HG03066 (cell line): Measurements from ENCODE around the gene ENTPD7.
"Not testable (repeated sequence)": the region's sequence is repeated elsewhere in the genome, so short reads cannot be mapped to it uniquely, and the experiment has no call there.

Experiments used
- ATAC-seq: cut with Tn5 transposase; IDR thresholded peaks from one replicate; pipeline ENCODE4 v1.9.1; 2021; ENCODE audit warnings: low read depth; ENCODE audit not compliant: unreplicated experiment

The ENTPD7 gene

DNA sequence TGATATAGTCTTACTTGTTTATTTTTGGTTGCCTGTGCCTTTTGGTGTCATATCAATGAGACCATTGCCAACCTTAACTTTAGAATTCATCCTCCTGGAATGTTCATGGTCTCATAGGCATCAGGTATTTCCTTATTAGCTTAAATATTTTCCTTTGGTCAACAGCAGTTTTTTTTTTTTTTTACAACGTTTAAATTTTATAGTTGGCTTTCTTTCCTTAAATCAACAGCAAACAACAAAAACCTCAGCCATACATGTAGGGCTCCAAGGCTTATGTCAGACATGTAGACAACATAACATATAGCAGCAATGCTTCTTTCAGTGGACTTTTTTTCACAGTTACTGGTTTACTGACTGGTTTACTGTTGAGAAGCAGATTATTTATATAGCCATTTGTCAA is 22.7 kb downstream of the ENTPD7 start:
- no peak for ATAC-seq

GRCh38 chr10:99682752-99683151 is 23.4 kb downstream of the ENTPD7 start:
- no peak for ATAC-seq

DNA sequence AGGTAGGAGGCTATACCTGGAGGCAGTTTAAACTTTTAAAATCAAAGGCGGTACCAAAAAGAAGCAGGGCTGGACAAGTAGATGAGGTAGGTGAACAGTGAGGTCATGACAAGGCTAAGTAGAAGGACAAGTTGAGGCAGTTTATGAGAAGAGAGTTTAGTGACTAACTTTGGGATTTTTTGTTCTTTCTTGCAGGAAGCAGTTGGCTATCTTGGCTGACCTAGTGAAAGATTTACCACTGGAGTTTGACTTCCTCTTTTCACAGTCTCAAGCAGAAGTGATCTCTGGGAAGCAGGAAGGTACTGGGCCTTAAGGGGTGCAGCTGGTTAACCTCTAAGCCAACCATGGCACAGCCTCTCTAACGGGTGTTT is 26.3 kb downstream of the ENTPD7 start:
- peak; percentile 94 for ATAC-seq

- ATAC-seq = no peak
These were observed 30.2 kb downstream of the ENTPD7 start for GRCh38 chr10:99689461-99689860.

GRCh38 chr10:99693933-99694583 is 34.7 kb downstream of the ENTPD7 start:
- ATAC-seq = no peak

DNA sequence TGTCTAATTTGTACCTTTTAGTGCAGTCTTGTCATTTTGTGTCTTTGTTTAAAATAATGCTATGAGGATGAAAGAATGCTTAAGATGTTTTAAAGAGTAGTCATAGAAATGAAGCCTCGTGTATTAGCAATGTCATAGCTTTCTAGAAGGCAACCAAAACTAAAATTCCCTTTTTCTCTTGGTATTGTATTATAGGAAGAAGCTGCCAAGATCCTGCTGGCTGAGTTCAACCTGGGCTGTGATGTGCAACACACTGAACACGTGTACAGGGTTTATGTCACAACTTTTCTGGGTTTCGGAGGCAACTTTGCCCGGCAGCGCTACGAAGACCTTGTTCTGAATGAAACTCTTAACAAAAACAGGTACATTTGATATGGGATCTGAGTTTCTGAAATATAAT is 36.5 kb downstream of the ENTPD7 start:
- no peak for ATAC-seq

- ATAC-seq = no peak
These were observed 39.3 kb downstream of the ENTPD7 start for GRCh38 chr10:99698504-99699080.

GRCh38 chr10:99700649-99701048 is 41.3 kb downstream of the ENTPD7 start:
- ATAC-seq = no peak

DNA sequence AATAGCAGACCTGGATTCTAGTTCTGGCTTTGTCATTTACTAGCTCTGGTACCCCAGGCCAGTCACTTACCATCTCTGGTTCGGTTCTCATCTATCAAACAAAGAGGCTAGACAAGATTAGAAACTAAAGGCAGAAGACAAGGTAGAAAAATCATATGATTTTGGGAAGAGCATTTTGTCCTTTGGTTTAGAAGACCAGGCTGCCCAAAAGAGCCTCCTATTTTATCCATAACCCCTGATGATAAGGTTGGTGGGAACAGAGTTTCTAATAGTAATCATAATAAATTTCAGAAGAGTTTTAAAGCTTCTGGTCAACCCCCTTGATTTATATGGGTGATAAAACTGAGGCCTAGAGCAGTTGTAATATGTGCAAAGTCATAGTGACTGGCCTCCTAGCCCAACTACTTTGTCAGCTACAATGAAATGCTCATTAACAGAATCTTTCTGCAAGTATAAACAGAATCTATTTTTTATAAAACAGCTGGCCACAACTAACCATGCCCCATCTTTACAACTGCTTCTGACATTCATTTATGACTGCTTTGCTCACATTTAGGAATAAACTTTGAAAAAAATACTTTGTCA is 49.2 kb downstream of the ENTPD7 start:
- ATAC-seq = no peak

DNA sequence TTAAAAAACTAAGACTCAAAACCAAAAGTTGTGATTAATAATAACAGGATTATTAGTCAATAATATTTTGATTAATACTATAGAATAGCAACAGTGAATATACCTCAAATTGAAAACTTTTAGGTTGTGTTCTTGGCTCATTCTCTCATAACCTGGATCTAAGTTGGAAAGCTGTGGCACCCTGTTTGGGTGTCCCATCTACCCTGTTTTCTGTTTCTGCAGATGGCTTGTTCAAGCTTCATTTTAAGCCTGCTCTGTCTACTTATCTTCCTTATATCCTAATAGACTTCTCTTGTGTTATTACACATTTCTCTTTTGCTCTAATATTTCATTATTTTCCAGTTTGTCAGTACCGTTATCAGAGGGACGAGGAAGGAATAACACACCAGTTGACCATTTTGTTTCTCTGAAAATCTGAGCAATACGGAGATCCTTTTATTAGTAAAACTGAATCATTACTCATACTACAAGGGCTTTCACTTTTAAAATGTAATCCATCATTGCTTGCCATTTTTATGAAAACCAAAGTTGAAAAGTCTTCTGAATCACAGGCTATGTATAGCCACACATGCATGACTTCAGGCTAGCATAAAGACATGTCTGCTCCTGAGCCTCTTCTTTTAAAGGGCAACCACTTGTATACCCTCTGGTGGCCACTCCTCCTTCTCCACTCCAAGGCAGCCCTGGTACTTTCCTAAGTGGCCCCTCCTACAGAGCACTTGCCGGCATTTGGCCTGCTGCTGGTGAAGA is 50.3 kb downstream of the ENTPD7 start:
- ATAC-seq = peak; percentile 77

GRCh38 chr10:99711129-99711719 is 51.9 kb downstream of the ENTPD7 start:
- ATAC-seq = no peak

DNA sequence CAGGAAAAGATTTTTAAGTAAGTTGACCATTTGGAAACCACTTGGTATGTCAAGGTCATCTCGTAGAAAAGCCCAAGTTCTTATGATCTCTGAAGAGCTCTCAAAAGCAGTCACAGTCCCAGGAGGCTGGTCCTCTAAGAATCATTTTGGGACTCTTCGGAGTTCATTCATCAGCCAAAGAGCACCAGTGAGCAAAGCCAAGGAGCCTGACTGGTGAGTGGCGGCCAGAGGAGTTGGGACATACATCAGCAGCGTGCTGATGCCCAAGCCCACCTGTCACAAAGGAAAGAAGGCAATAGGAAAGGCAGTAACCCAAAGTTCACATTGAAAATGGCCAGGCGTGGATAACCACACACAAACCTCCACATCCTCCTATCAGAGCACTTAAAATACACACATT is 55.1 kb downstream of the ENTPD7 start:
- no peak for ATAC-seq

DNA sequence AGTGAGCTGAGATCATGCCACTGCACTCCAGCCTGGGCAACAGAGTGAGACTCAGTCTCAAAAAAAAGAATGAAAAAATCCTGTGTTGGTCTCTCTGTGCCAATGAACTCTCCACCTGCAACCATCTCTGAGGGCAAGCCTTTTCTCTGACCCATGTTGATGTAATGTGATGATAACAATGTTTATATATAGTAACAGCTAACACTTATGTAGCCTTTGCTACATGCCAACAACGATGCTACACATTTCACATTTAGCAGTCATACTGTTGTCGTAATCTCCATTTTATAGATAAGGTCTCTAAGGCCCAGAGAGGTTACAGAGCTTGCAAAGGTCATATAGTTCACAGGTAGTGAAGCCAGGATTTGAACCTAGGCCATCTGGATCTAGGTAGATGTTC is 61.1 kb downstream of the ENTPD7 start:
- ATAC-seq = no peak

DNA sequence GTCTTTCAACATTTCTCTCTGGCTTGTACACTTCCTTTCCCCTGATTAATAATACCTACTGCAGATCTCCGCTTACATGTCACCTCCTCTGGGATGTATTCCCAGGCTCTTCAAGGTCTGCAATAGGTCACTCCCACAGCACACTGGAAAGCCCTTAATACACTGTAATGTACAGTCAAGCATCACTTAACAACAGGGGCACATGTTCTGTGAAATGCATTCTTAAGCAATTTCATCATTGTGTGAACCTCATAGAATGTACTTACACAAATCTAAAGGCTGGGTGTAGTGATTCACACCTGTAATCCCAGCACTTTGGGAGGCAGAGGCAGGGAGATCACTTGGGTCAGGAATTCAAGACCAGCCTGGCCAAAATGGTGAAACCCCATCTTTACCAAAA is 70.7 kb downstream of the ENTPD7 start:
- ATAC-seq = no peak

GRCh38 chr10:99731306-99732032 is 72.2 kb downstream of the ENTPD7 start:
- ATAC-seq = no peak

DNA sequence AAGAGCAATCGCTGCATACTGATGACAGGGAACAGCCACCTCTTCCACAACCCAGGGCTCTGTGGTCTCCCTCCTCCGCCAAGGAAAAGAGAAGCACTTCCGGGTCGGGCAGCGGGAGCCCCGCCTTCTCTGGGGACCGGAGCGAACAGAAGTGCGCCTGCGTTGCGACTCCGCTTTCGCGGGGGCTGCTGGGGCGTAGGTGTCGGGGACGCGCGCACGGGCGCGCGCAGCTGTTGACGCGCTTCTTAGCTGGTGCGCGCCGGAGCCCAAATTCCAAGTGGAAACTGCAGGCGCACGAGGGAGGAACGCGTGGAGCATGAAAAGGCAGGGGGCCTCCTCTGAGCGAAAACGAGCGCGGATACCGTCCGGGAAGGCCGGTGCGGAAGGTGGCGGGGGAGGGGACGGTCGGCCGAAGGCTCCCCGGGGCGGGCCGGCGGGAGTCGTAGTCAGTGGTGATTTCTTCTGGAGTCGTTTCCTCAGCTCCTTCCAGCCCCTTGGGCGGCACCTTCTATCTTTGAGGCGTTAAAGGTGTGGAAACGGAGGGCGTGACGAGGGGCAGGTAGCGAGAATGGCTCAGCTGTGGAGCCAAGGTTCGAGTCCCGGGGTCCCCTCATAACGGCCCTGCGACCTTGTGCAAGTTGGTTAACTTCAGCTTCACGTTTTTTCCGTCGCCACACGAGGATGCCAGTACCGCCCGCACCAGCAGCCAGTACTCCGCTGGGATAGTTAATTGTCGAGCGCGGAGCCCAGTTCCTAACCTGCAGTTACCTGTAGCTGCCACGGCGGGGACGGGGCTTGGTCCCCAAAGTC is 72.9 kb downstream of the ENTPD7 start, which contains the start of the genes COX15 and CUTC:
COX15 (minus strand) TSS at position 95 of the 810 bp plus-strand sequence; CDS start at position 17, 78 bp downstream.
CUTC (plus strand) TSS at position 202 of the 810 bp plus-strand sequence; CDS start at position 317, 115 bp downstream.
- peak; percentile 87 for ATAC-seq

GRCh38 chr10:99733366-99733765 is 74.1 kb downstream of the ENTPD7 start:
- ATAC-seq = no peak

DNA sequence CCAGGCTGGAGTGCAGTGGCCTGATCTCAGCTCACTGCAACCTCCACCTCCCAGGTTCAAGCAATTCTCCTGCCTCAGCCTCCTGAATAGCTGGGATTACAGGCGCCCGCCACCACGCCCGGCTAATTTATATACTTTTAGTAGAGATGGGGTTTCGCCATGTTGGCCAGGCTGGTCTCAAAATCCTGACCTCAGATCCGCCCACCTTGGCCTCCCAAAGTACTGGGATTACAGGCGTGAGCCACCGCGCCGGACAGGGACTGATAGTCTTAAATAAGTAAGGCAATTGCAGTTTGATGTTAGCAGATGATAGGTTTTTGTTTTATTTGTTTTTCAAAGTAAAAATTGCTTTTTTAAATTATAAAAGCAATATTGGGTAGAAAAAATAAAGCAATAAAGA is 74.8 kb downstream of the ENTPD7 start:
- ATAC-seq = not testable (repeated sequence)

DNA sequence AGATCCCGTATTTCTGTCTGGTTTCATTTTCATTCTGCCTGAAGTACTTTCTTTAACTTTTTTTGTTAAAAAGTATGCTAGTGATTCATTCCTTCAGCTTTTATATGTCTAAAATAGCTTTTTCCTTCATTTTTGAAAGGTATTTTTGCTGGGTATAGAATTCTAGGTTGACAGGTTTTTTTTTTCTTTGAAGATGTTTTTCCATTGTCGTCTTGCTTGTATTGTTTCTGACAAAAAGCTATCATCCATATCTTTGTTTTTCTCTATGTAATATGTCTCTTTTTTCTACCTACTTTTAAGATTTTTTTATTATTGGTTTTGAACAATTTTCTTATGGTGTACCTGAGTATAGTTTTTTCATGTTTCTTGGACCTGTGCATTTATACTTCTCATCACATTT is 81.0 kb downstream of the ENTPD7 start:
- ATAC-seq = no peak
